HG03457 (cell line): ENCODE results near the gene TTC23L.
"Not testable (repeated sequence)": the region's sequence is repeated elsewhere in the genome, so short reads cannot be mapped to it uniquely, and the experiment has no call there.

ENCODE experiments used
- ATAC-seq: cut with Tn5 transposase; IDR thresholded peaks from one replicate; pipeline ENCODE4 v1.9.1; 2021; ENCODE audit warnings: moderate number of reproducible peaks; ENCODE audit not compliant: unreplicated experiment

Gene TTC23L

GRCh38 chr5:34915856-34916192, 76.9 kb downstream of the TTC23L start:
- ATAC-seq: peak; percentile 7

- ATAC-seq: no peak
Observed at GRCh38 chr5:34916518-34916917, 77.6 kb downstream of the TTC23L start.

- ATAC-seq: no peak
Observed at GRCh38 chr5:34918025-34918424, 79.1 kb downstream of the TTC23L start.

GRCh38 chr5:34919077-34919476, 80.1 kb downstream of the TTC23L start:
- no peak for ATAC-seq

- ATAC-seq: not testable (repeated sequence)
Observed at GRCh38 chr5:34923256-34923655, 84.3 kb downstream of the TTC23L start.

- no peak for ATAC-seq
Observed at GRCh38 chr5:34923694-34924461, 84.9 kb downstream of the TTC23L start.

GRCh38 chr5:34924462-34924765, 85.5 kb downstream of the TTC23L start:
- no peak for ATAC-seq

GRCh38 chr5:34926318-34926888, 87.4 kb downstream of the TTC23L start:
- no peak for ATAC-seq

- no peak for ATAC-seq
Observed at GRCh38 chr5:34927785-34928184, 88.8 kb downstream of the TTC23L start.

GRCh38 chr5:34928267-34928666, 89.3 kb downstream of the TTC23L start:
- ATAC-seq: no peak

GRCh38 chr5:34929134-34929719, 90.3 kb downstream of the TTC23L start, which contains the start of gene DNAJC21:
Gene DNAJC21 (plus strand): TSS chr5:34929559. CDS start chr5:34929820, 261 bp downstream.
- ATAC-seq: peak; percentile 77

- peak; percentile 66 for ATAC-seq
Observed at GRCh38 chr5:34929720-34930461, 90.9 kb downstream of the TTC23L start.

- ATAC-seq: no peak
Observed at GRCh38 chr5:34930462-34930844, 91.5 kb downstream of the TTC23L start.

- no peak for ATAC-seq
Observed at GRCh38 chr5:34930870-34931269, 91.9 kb downstream of the TTC23L start.

GRCh38 chr5:34932947-34933346, 94.0 kb downstream of the TTC23L start:
- ATAC-seq: no peak

GRCh38 chr5:34941936-34942335, 103.0 kb downstream of the TTC23L start:
- no peak for ATAC-seq

- ATAC-seq: no peak
Observed at GRCh38 chr5:34944044-34944443, 105.1 kb downstream of the TTC23L start.

- ATAC-seq: no peak
Observed at GRCh38 chr5:34944460-34945047, 105.6 kb downstream of the TTC23L start.
